SKM-1 treated with dmso at 0.1 percent for 144 hours (cell line): ENCODE results near the gene WASF2.
A peak's percentile ranks its signal among the peaks of the same experiment; 100 is the strongest.
"Not testable (repeated sequence)": the region's sequence is repeated elsewhere in the genome, so short reads cannot be mapped to it uniquely, and the experiment has no call there.

Experiments used
- DNase-seq: peaks from one replicate; lab custom pipeline; 2025; ENCODE audit not compliant: unreplicated experiment; lab: John Stamatoyannopoulos, UW

The WASF2 gene

GRCh38 chr1:27423709-27424108 lies 66.3 kb downstream of the WASF2 start:
- DNase-seq, result no peak

GRCh38 chr1:27418326-27419185 lies 71.4 kb downstream of the WASF2 start:
- DNase-seq, result no peak

- no peak for DNase-seq
Observed at GRCh38 chr1:27417713-27418112, 72.3 kb downstream of the WASF2 start.

DNA sequence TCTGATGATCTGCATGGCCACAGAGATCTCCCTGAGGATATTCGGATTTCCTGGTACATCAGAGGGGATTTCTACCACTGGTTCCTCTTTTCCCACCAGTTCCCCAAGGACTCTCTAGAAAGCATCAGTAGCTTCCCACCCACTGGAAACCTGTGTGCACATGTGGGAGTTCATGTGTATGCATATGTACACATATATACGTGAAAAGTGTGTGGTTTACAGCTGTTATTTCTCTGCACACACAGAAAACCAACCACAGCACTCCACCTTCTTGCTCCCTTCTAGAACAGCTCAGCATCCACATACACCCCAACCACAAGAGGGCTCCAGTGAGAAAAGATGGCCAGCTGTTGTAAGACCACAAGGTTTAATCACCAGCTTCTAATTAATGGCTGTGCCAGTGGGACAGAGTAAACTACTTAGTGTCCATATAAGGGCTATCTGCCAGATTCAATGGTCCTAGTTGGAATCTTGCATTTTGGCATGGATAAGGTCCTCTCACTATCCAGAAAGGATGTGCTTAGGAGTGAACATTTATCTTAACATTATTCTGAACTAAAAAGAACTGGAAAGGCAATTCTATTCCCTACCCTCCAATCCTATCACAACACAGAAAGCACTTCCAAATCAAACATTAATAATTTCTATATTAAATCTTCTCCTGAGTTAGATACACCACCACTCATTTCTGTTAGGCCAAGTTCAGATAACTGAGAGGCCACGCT lies 73.4 kb downstream of the WASF2 start:
- peak; percentile 41 for DNase-seq

DNA sequence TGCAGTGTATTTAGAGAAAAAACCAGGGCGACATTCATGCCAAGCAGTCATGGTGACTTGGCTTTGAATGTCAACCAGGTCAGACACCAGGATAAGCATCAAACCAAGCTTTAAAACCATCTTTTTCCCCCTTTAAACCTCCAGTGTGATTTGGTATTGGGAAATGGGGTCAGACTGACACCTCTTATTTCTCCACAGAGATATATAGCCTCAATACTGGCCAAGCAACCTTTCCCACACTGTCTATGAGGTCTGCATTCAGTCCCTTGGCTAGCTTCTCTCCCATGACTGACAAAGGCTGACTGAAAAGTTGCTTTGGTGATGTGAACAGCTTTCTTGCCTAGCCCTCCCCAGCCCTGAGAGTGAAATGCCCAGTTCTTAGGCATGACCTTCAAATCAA lies 75.9 kb downstream of the WASF2 start:
- DNase-seq, result no peak

- DNase-seq, result no peak
Observed at GRCh38 chr1:27413004-27413403, 77.0 kb downstream of the WASF2 start.

GRCh38 chr1:27412502-27412901 lies 77.5 kb downstream of the WASF2 start:
- DNase-seq, result no peak

DNA sequence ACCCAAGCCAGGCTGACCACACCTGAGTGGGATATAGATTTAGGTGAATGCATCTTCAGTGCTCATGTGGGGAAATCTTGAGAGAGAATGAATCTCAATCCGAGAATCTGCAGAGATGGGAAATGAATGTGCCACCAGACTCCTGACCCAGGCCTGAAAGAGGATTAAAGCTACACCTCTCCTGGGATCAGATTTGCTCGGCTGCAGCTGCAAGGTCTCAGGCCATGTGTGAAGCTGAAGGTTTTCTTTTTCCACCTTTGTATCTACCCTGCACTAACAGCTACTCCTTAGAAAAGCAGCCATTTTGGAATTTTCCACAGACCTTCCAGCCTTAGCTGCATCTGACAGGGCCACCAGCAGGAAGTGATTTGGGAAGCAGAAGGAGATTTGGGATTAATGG lies 79.3 kb downstream of the WASF2 start:
- DNase-seq, result no peak

DNA sequence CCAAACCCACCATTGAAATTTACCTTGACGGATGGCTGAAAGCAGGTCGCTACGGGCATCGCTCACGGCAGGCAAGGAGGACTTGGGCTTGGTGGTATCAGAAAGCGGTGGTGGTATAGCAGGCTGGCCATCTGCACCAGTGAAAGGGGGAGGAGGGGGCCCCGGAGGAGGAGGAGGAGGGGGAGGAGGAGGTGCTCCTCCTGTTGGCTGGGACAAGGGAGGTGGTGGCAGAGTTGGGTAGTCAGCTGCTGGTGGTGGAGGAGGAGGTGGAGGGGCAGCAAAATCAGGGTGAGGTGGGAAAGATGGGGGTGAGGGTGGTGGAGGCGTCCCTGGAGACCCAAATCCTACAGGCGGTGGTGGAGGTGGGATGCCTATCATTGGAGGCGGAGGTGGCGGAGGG lies 80.3 kb downstream of the WASF2 start:
- DNase-seq, result no peak

GRCh38 chr1:27408151-27408550 lies 81.8 kb downstream of the WASF2 start:
- no peak for DNase-seq

DNA sequence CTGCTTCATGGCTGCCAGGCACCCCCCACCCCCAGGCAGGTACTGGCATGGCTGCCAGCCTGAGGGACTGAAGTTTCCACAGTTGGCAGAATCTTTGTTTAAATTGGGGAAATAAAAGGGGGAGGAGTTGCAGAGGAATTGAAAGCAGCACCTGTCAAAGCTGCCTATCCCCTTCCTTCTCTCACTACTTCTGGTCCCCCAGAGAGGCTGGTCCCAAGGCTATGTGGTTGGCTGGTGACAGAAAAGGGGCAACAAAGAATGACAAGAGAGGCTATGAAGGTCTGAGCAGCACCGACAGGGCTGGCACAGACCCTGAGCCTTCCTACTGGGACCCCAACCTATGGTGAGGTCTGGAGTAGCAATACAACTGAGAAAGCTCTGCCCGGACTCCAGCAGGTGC lies 83.2 kb downstream of the WASF2 start:
- DNase-seq, result not testable (repeated sequence)

DNA sequence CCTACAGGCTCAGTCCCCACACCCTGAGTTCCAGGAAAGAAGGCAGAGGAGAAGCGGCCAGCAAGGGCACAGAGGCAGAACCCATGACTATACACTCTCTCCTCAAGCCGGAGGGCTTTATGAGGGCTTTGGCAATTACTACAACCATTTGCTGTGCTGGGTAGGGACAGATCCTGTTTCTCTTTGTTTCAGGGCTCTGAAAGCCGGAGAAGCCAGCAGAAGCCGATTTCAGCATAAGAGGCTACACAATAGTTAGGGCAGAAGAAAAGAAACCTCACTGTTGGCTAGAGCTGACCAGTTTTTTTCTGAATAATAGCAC lies 83.6 kb downstream of the WASF2 start:
- no peak for DNase-seq

GRCh38 chr1:27405598-27406361 lies 84.2 kb downstream of the WASF2 start:
- DNase-seq, result not testable (repeated sequence)

GRCh38 chr1:27405074-27405473 lies 84.9 kb downstream of the WASF2 start:
- no peak for DNase-seq

DNA sequence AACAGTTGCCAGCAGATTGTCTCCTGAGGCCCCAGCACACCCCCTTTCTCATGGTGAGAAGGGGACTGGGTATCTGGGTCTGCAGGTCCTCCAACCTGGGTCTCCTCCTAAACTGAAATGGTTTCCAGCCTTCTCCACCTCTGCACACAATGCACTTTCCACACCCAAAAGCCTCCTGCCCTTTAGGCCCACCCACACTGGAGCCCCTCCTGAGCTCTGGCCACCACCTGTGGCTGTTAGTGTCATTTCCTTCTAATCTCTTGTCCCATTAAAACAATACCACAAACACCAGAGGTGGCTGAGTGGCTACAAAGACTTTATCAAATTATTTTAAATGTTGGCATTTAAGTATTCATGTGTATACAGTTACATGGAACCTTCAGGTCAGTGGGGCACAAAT lies 86.0 kb downstream of the WASF2 start:
- DNase-seq, result no peak

DNA sequence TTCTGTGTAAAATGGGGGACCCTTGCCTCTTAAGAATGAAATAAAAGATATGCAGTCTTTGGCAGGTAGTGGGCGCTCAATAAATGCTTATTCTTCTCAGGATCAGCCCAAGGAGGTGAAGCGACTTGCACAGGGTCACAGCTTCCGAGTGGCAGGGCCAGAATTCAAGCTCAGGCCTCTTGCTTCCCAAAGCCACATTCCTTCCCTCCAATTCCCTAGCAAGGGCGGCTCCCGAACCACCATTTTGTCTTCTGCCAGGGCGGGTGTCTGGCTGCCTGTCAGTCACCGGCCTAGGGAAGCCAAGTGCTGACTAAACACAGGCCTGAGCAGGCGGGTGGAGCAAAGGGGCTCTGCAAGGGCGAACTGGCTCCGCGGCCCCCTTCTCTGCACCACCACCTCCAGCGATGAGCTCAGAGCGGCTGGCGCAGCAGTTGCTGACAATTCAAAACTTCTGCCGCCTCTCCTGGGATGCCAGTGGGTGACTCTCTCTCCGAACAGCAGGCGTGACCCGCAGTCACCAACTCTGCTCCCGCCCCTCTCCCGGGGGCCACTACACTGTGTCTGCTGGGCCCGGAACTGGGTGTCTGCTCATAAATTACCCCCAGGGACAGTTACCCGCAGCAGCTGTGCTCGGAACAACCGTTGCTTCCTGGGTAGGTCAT lies 86.8 kb downstream of the WASF2 start:
- DNase-seq, result no peak

DNA sequence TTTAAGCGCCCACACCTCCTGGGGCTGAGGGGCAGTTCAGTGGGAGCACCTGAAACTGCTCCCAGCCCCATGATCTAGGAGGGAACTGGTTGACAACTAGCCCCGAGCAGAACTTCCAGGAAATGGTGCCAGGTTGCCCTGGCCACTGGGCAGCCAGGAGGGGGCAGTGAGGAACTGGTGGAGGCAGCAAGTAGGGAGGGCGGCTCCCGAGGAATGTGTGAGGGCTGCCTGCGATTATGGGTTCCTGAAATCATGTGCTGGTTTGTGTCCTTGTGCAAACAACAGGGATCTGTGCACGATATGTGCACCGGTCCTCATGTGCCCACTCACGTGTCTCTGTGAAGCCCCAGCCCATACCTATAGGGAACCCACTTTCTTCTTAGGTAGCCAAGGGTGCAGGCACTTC lies 87.6 kb downstream of the WASF2 start:
- no peak for DNase-seq

- DNase-seq, result no peak
Observed at GRCh38 chr1:27400963-27401341, 89.0 kb downstream of the WASF2 start.

DNA sequence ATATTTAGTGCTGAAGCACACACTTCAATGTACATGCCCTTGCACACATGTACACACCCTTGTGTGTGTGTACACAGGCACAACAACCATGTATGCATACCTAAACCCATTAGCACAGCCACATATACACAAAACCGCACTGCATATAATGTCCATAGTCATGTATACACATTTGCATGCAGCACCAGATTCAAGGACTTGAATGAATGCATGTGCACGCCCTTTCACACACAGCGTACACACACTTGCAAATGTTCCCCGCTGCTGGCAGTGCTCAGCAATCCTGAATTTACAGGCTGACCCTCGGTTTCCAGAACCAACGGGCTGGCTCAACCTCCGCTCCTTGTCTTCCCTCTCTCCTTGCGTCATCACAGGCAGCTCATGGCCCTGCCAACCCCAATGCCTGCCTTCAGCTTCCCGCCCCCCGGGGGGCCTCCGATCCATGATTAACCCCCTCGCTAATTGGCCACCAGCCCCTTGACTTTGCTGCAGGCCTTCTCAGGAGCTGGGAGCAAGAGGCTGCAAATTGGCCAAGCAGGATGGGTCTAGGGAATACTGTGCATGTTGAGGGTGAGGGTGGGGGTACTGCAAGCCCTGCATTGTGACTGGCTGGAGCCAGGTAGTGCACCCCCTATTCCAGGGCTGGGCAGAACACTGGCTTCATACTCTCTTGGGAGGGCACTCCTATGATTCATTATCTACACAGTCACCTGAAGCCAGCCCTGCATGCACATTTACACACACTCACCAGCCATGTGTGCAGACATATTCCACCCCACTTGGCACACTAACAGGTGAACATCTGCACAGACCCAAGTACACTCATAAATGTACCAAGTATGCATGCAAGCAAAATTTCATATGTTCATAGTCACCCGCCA lies 89.6 kb downstream of the WASF2 start:
- no peak for DNase-seq

- no peak for DNase-seq
Observed at GRCh38 chr1:27399251-27400025, 90.5 kb downstream of the WASF2 start.
